Nephron (organoid): ENCODE results near the gene PPP1R14C.
A peak's percentile ranks its signal among the peaks of the same experiment; 100 is the strongest.

ENCODE experiments used
- H3K27ac Mint-ChIP-seq, 3 experiments: 2 replicates each; pipeline ENCODE4 v1.8.0; 2020; ENCODE audit warnings: mixed read lengths in 3 of 3, mild to moderate bottlenecking in 2 of 3, moderate library complexity in 1 of 3
- H3K27me3 Mint-ChIP-seq: 2 replicates; pipeline ENCODE4 v1.8.0; 2021; ENCODE audit warnings: low read depth, mild to moderate bottlenecking, moderate library complexity, mixed read lengths
- H3K36me3 Mint-ChIP-seq: 2 replicates; pipeline ENCODE4 v1.8.0; 2020; ENCODE audit warnings: low read depth, mixed read lengths
- H3K4me1 Mint-ChIP-seq: 2 replicates; pipeline ENCODE4 v1.8.0; 2020; ENCODE audit warnings: mixed read lengths
- H3K4me3 Mint-ChIP-seq, 3 experiments: 2 replicates each; pipeline ENCODE4 v1.8.0; 2020; ENCODE audit warnings: mild to moderate bottlenecking in 3 of 3, mixed read lengths in 3 of 3, moderate library complexity in 2 of 3
- H3K9me3 Mint-ChIP-seq: 2 replicates; pipeline ENCODE4 v1.8.0; 2020; ENCODE audit warnings: mixed read lengths
- CTCF ChIP-seq, 3 experiments: fragments of 200-600 bp; sonication (generic); IDR thresholded peaks; one replicate each; pipeline ENCODE4 v1.5.0; 2021; ENCODE audit warnings: antibody characterized with exemption in 3 of 3; ENCODE audit not compliant: unreplicated experiment in 3 of 3

The PPP1R14C gene

GRCh38 chr6:150145830-150146229 lies 3.0 kb downstream of the PPP1R14C start:
- TF ChIP-seq CTCF (IDR thresholded peaks at IDR 0.05; ENCODE audit: unreplicated experiment in 3 of 3), result no peak
- peaks cover 21% of the 10 kb centered on the region for H3K4me1 Mint-ChIP-seq
- peak overlapping the region in 2 of 3 experiments; percentile 29 to 53 for H3K4me3 Mint-ChIP-seq
- no peaks in the 10 kb centered on the region for H3K9me3 Mint-ChIP-seq
- no peaks in the 10 kb centered on the region for H3K36me3 Mint-ChIP-seq
- H3K27ac Mint-ChIP-seq, result no peak overlapping the region
- H3K27me3 Mint-ChIP-seq, result peaks cover 90% of the 10 kb centered on the region

GRCh38 chr6:150146436-150146835 lies 3.6 kb downstream of the PPP1R14C start:
- H3K9me3 Mint-ChIP-seq, result no peaks in the 10 kb centered on the region
- no peak overlapping the region for H3K27ac Mint-ChIP-seq
- TF ChIP-seq CTCF (IDR thresholded peaks at IDR 0.05; ENCODE audit: unreplicated experiment in 3 of 3), result no peak
- peak overlapping the region; percentile 8 to 53 (median 29) for H3K4me3 Mint-ChIP-seq
- no peaks in the 10 kb centered on the region for H3K36me3 Mint-ChIP-seq
- peaks cover 90% of the 10 kb centered on the region for H3K27me3 Mint-ChIP-seq
- peaks cover 27% of the 10 kb centered on the region for H3K4me1 Mint-ChIP-seq

GRCh38 chr6:150149146-150149545 lies 6.3 kb downstream of the PPP1R14C start:
- Mint-ChIP-seq H3K9me3 (no peaks in the 10 kb centered on the region), H3K27me3 (peaks cover 98% of the 10 kb centered on the region), H3K4me1 (peaks cover 34% of the 10 kb centered on the region), H3K4me3 (no peak overlapping the region), H3K27ac (no peak overlapping the region), H3K36me3 (no peaks in the 10 kb centered on the region)
- no peak for TF ChIP-seq CTCF (IDR thresholded peaks at IDR 0.05; ENCODE audit: unreplicated experiment in 3 of 3)

GRCh38 chr6:150150458-150150820 lies 7.6 kb downstream of the PPP1R14C start:
- Mint-ChIP-seq H3K9me3 (no peaks in the 10 kb centered on the region), H3K27ac (no peak overlapping the region), H3K4me3 (no peak overlapping the region), H3K4me1 (peaks cover 33% of the 10 kb centered on the region), H3K36me3 (no peaks in the 10 kb centered on the region), H3K27me3 (peaks cover 89% of the 10 kb centered on the region)
- TF ChIP-seq CTCF (IDR thresholded peaks at IDR 0.05; ENCODE audit: unreplicated experiment in 3 of 3), result no peak

- H3K4me3 Mint-ChIP-seq, result no peak overlapping the region
- H3K4me1 Mint-ChIP-seq, result peaks cover 33% of the 10 kb centered on the region
- H3K9me3 Mint-ChIP-seq, result no peaks in the 10 kb centered on the region
- H3K27ac Mint-ChIP-seq, result no peak overlapping the region
- H3K27me3 Mint-ChIP-seq, result peaks cover 84% of the 10 kb centered on the region
- no peak for TF ChIP-seq CTCF (IDR thresholded peaks at IDR 0.05; ENCODE audit: unreplicated experiment in 3 of 3)
- H3K36me3 Mint-ChIP-seq, result no peaks in the 10 kb centered on the region
Observed at GRCh38 chr6:150150821-150151646, 8.2 kb downstream of the PPP1R14C start.
